ENCODE results near the gene ADARB1.
A peak's percentile ranks its signal among the peaks of the same experiment; 100 is the strongest.

Gene ADARB1

GRCh38 chr21:45152265-45152746 lies 77.9 kb downstream of the ADARB1 start:
- DNase-seq (ENCODE audit: low read depth in 2 of 2): peak; percentile 65

- DNase-seq (ENCODE audit: low read depth in 2 of 2): no peak
These were observed 79.3 kb downstream of the ADARB1 start for GRCh38 chr21:45153358-45154318.

GRCh38 chr21:45154511-45155508 lies 80.4 kb downstream of the ADARB1 start:
- no peak for DNase-seq (ENCODE audit: low read depth in 2 of 2)

GRCh38 chr21:45155910-45156309 lies 81.5 kb downstream of the ADARB1 start:
- no peak for DNase-seq (ENCODE audit: low read depth in 2 of 2)

- DNase-seq (ENCODE audit: low read depth in 2 of 2): no peak
These were observed 82.1 kb downstream of the ADARB1 start for GRCh38 chr21:45156459-45156858.

GRCh38 chr21:45157932-45158331 lies 83.6 kb downstream of the ADARB1 start:
- DNase-seq (ENCODE audit: low read depth in 2 of 2): no peak

GRCh38 chr21:45158491-45159423 lies 84.4 kb downstream of the ADARB1 start:
- no peak for DNase-seq (ENCODE audit: low read depth in 2 of 2)

- no peak for DNase-seq (ENCODE audit: low read depth in 2 of 2)
These were observed 85.8 kb downstream of the ADARB1 start for GRCh38 chr21:45160198-45160597.

- DNase-seq (ENCODE audit: low read depth in 2 of 2): no peak
These were observed 86.9 kb downstream of the ADARB1 start for GRCh38 chr21:45161038-45161945.

- no peak for DNase-seq (ENCODE audit: low read depth in 2 of 2)
These were observed 87.7 kb downstream of the ADARB1 start for GRCh38 chr21:45162115-45162514.

GRCh38 chr21:45162809-45163208 lies 88.4 kb downstream of the ADARB1 start:
- no peak for DNase-seq (ENCODE audit: low read depth in 2 of 2)

GRCh38 chr21:45163413-45164123 lies 89.2 kb downstream of the ADARB1 start:
- no peak for DNase-seq (ENCODE audit: low read depth in 2 of 2)

- DNase-seq (ENCODE audit: low read depth in 2 of 2): no peak
These were observed 89.7 kb downstream of the ADARB1 start for GRCh38 chr21:45164124-45164511.

- no peak for DNase-seq (ENCODE audit: low read depth in 2 of 2)
These were observed 90.5 kb downstream of the ADARB1 start for GRCh38 chr21:45164838-45165237.

- DNase-seq (ENCODE audit: low read depth in 2 of 2): no peak
These were observed 92.6 kb downstream of the ADARB1 start for GRCh38 chr21:45166931-45167330.

GRCh38 chr21:45167796-45168222 lies 93.4 kb downstream of the ADARB1 start:
- DNase-seq (ENCODE audit: low read depth in 2 of 2): no peak

GRCh38 chr21:45168522-45168921 lies 94.1 kb downstream of the ADARB1 start:
- DNase-seq (ENCODE audit: low read depth in 2 of 2): no peak

GRCh38 chr21:45169001-45169400 lies 94.6 kb downstream of the ADARB1 start:
- DNase-seq (ENCODE audit: low read depth in 2 of 2): no peak

- no peak for DNase-seq (ENCODE audit: low read depth in 2 of 2)
These were observed 95.3 kb downstream of the ADARB1 start for GRCh38 chr21:45169682-45170081.

All from stimulated activated CD8-positive, alpha-beta memory T cell treated with anti-CD3 and anti-CD28 coated beads, Interleukin-15, amount 100 ng/mL, for 48 hours (primary cell).